ENCODE measurements around the gene OPCML.

Gene OPCML

GRCh38 chr11:133291780-133292179 lies 240.5 kb downstream of the OPCML start:
- CTCF ChIA-PET: interaction anchor here (0.9 kb wide), 1 partner anchor 24 kb away, joined by 3 read pairs; no protein-coding TSS in a partner anchor
- DNase-seq (ENCODE audit: extremely low spot score): no peak
- POLR2A ChIA-PET: no interaction called here
- TF ChIP-seq CTCF (IDR thresholded peaks at IDR 0.05; ENCODE audit: control extremely low read depth, extremely low read depth, low read depth, missing control alignments): no peak

GRCh38 chr11:133285359-133285758 lies 246.9 kb downstream of the OPCML start:
- CTCF ChIA-PET: no interaction called here

GRCh38 chr11:133284156-133284555 lies 248.1 kb downstream of the OPCML start:
- no peak for DNase-seq (ENCODE audit: extremely low spot score)
- no peak for TF ChIP-seq CTCF (IDR thresholded peaks at IDR 0.05; ENCODE audit: control extremely low read depth, extremely low read depth, low read depth, missing control alignments)
- ChIA-PET CTCF (no interaction called here), POLR2A (no interaction called here)

More at GRCh38 chr11:133285359-133285758, 246.9 kb downstream of the OPCML start:
- POLR2A ChIA-PET: no interaction called here
- no peak for DNase-seq (ENCODE audit: extremely low spot score)
- TF ChIP-seq CTCF (IDR thresholded peaks at IDR 0.05; ENCODE audit: control extremely low read depth, extremely low read depth, low read depth, missing control alignments): no peak

GRCh38 chr11:133277886-133278285 lies 254.4 kb downstream of the OPCML start:
- ChIA-PET POLR2A (no interaction called here), CTCF (no interaction called here)
- no peak for TF ChIP-seq CTCF (IDR thresholded peaks at IDR 0.05; ENCODE audit: control extremely low read depth, extremely low read depth, low read depth, missing control alignments)
- DNase-seq (ENCODE audit: extremely low spot score): no peak

GRCh38 chr11:133271871-133272776 lies 260.2 kb downstream of the OPCML start:
- POLR2A ChIA-PET: no interaction called here

GRCh38 chr11:133271206-133271605 lies 261.1 kb downstream of the OPCML start:
- no peak for DNase-seq (ENCODE audit: extremely low spot score)
- POLR2A ChIA-PET: no interaction called here
- CTCF ChIA-PET: no interaction called here
- no peak for TF ChIP-seq CTCF (IDR thresholded peaks at IDR 0.05; ENCODE audit: control extremely low read depth, extremely low read depth, low read depth, missing control alignments)

More at GRCh38 chr11:133271871-133272776, 260.2 kb downstream of the OPCML start:
- DNase-seq (ENCODE audit: extremely low spot score): no peak
- no peak for TF ChIP-seq CTCF (IDR thresholded peaks at IDR 0.05; ENCODE audit: control extremely low read depth, extremely low read depth, low read depth, missing control alignments)
- CTCF ChIA-PET: no interaction called here
